Smooth muscle cell of the brain vasculature (primary cell): ENCODE data around the gene CWH43.
"Not testable (repeated sequence)": the region's sequence is repeated elsewhere in the genome, so short reads cannot be mapped to it uniquely, and the experiment has no call there.

Source experiments
- DNase-seq: peaks from one replicate; pipeline ENCODE4 v3.0.0-alpha.2; 2012; ENCODE audit warnings: low read depth, low spot score

CWH43 gene

DNA sequence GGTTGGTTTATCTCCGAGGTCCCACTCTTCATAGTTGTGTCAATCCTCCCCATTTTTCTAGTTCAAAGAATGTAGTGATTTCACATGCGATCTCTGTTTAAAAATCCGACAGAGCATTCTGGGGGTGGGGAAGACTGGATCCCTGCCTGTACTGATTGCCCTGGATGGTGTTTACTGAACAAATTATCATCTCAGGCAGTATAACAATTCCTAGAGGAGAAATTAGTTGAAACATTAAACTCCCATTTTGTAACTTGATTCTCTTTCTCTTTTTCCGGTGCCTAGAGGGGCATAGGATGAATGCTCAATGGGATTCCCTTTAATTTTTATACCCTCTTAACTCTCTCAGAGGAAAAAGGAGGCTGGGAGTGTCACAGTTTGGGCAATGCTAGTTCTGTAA is 10.0 kb upstream of the CWH43 start:
- DNase-seq = no peak

- DNase-seq = no peak
These were observed 6.0 kb upstream of the CWH43 start for GRCh38 chr4:48979914-48980579.

GRCh38 chr4:48984005-48984404 is 2.1 kb upstream of the CWH43 start:
- DNase-seq = not testable (repeated sequence)

DNA sequence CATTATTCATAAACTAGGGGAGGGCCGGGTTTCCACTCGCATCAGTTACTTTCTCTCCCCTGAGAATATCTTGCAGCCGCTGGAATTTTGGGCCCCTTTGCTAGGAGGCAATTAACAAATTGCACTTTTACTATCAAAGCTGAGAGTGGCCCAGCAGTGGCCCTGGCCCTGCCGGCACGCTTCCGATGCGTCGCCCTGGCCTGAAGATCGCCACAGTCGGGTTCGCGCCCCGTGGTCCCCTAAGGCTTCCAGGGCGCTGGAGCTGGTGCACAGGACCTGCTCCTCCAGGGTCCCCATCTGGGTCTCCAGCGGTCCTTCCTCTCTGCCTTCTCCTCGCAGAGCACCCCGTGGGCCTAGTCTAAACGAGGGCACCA is 486 bp upstream of the CWH43 start:
- no peak for DNase-seq

GRCh38 chr4:48986654-48987164 is 634 bp downstream of the CWH43 start:
- no peak for DNase-seq

- no peak for DNase-seq
These were observed 3.6 kb downstream of the CWH43 start for GRCh38 chr4:48989461-48990203.

GRCh38 chr4:48991357-48991756 is 5.3 kb downstream of the CWH43 start:
- DNase-seq = no peak

DNA sequence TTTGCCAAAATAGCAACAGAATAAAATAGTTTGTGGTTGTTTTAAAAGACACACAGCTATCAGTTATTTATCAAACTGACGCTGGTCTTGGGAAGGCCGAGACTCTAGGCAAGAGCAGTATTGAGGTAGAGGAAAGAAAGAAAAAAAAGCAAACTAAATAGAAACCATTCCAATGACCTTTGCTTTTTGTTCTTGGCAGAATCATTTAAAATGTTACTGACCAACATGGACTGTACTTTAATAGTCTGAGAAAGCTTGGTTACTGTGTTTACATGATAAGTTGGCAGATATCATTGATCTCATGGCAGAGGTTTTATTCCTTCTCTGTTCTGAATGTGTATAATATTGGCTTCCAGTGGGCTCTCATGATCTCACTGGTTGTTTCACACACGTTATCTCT is 11.9 kb downstream of the CWH43 start:
- DNase-seq = no peak

DNA sequence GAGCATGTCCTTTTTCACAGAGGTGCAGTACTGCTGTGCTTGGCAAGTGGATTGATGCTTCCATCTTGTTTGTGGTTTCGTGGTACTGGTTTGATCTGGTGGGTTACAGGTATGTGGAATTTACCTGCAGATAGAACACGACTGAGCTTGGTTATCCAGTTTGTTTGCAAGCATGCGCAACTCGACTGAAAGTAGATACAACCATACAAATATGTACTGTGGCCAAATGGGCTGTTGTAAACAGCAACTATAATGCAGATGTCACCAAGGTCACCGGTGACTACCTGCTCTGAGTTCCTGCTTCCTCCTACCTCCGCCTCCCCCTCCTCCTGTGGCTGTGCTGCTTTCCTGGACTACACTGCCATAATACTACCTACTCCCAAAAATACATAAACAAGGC is 12.4 kb downstream of the CWH43 start:
- no peak for DNase-seq

DNA sequence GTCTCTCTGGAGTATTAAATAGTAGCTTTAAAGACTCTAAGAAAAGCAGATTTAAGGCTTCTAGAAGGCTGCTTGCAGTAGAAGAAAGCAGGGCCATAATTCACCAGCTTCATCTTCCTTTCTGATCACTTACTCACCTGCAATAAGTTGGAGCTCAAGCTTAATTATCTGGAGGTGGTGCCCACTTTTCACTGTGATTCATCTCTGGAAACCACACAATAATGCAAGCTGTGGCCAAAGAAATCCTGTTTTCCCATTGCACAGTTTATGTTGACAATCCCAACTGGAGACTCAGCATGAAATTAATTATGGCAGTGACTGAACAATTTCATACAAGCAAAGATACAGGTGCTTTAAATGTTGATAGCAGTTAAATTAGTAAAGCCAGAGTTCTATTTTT is 14.7 kb downstream of the CWH43 start:
- DNase-seq = no peak

DNA sequence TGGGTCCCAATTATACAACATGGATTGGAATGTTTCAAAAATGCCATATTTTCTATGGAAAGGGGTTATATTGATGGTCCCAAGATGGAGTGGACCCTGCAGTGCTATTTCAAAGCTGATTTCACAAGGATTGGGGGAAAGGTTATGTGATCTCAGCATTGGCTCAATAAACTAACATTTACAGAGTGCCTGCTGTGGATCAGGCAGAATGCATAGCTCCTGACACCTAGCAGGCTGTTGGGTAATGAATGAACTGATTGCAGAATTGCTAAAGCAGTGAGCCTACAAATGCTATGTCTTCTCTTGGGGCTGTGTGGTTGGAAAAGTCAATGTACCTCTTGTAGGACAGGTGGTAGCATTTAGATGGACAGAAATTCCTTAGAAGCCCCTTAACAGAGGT is 16.9 kb downstream of the CWH43 start:
- DNase-seq = no peak

- DNase-seq = no peak
These were observed 32.7 kb downstream of the CWH43 start for GRCh38 chr4:49018718-49019295.

DNA sequence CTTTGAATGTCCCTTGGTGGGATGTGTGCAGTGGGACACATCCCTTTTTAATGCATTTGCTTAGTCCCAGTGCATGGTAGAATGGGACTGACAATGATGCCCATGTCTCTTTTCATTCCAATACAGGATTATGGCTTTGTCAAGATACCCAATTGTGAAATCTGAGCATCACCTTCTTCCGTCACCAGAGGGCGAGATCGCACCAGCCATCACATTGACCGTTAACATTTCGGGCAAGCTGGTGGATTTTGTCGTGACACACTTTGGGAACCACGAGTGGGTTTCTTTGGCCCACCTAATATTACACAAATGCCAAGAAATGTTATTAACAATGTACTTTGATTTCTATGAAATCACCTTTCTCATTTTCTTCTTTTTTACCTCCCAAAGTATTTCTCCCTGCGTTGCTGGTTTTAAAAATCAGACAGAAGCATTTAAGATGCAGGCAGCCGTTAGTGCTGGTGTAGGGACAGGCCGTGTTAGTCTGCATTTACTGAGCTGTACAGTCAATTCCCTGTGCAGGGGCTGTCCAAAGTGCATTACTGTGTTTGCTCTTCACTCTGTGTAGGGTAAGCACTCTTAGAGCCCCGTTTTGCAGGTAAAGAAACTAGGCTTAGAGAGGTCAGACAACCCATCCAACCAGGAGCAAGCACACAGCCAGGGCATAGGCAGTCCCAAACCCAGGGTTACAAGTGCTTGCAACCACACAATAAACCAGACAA is 46.5 kb downstream of the CWH43 start:
- no peak for DNase-seq

- no peak for DNase-seq
These were observed 50.5 kb downstream of the CWH43 start for GRCh38 chr4:49036528-49036927.

DNA sequence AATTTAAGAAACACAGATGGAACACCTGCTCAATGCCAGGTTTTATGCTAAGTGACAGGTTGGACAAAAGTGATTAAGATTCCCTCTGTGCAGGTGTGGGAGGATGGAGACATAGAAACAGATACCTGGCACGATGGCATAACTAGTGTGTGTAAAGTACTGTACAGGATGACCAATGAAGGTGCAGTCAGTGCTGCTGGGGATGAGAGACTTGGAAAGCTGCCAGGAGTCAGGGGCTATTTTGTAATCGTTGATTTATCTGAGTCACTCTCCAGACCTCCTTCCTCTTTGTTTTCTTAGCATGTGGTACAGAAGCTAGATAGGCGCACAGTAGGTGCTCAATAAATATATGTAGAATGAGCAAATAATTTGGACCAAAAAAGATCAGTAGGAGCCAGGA is 58.2 kb downstream of the CWH43 start:
- no peak for DNase-seq

- no peak for DNase-seq
These were observed 72.2 kb downstream of the CWH43 start for GRCh38 chr4:49058306-49058705.

DNA sequence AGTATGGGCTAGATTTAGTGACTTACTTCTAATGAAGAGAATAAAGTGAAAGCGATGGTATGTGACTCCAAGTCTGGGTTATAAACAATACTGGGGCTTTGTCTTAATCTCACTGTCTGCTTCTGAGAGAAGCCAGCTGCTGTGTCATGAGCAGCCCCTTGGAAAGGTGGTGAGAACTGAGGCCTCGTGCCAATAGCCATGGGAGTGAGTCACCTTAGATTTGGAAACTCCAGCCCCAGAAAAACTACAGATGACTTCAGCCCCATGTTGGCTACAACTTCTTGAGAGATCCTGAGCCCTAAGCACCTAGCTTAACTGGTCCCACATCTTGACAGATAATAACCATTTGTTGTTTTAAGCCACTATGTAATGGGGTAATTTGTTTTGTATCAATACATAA is 77.6 kb downstream of the CWH43 start:
- no peak for DNase-seq

- DNase-seq = not testable (repeated sequence)
These were observed 86.1 kb downstream of the CWH43 start for GRCh38 chr4:49072196-49072595.

DNA sequence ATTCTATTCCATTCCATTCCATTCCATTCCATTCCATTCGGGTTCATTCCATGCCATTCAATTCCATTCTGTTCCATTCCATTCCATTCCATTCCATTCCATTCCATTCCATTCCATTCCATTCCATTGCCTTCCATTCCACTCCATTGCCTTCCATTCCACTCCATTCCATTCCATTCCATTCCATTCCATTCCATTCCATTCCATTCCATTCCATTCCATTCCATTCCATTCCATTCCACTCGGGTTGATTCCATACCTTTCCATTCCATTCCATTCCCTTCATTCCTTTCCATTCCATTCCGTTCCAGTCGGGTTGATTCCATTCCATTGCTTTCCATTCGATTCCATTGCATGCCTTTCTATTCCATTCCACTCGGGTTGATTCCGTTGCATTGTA is 105.8 kb downstream of the CWH43 start:
- not testable (repeated sequence) for DNase-seq

DNA sequence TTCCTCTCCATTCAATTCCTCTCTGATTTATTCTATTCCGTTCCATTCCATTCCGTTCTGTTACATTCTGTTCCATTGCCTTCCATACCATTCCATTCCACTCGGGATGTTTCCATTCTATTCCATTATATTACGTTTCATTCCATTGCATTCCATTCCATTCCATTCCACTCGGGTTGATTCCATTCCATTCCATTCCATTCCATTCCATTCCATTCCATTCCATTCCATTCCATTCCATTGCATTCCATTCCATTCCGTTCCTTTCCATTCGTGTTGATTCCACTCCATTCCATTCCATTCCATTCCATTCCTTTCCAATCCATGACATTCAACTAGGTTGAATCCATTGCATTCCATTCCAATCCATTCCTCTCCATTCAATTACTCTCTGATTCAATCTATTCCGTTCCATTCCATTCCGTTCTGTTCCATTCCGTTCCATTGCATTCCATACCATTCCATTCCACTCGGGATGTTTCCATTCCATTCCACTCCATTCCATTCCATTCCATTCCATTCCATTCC is 106.6 kb downstream of the CWH43 start:
- DNase-seq = not testable (repeated sequence)

DNA sequence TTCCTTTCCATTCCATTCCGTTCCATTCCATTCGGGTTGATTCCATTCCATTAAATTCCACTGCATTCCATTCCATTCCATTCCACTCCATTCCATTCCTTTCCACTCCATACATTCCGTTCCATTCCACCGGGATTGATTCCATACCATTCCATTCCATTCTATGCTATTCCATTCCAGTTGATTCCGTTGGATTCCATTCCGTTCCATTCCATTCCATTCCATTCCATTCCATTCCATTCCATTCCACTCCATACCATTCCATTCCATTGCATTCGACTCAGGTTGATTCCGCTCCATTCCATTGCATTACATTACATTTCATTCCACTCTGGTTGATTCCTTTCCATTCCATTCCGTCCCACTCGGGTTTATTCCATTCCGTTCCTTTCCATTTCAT is 110.1 kb downstream of the CWH43 start:
- DNase-seq = not testable (repeated sequence)

DNA sequence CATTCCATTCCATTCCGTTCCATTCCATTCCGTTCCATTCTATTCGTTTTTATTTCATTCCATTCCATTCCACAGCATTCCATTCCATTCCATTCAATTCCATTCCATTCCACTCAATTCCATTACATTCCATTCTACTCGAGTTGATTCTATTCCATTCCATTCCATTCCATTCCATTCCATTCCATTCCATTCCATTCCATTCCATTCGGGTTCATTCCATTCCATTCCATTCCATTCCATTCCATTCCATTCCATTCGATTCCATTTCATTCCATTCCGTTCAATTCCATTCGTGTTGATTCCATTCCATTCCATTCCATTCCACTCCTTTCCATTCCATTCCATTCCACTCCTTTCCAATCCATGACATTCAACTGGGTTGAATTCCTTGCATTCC is 110.6 kb downstream of the CWH43 start:
- not testable (repeated sequence) for DNase-seq
